Measurements from ENCODE around the gene MCF2L.

DNA sequence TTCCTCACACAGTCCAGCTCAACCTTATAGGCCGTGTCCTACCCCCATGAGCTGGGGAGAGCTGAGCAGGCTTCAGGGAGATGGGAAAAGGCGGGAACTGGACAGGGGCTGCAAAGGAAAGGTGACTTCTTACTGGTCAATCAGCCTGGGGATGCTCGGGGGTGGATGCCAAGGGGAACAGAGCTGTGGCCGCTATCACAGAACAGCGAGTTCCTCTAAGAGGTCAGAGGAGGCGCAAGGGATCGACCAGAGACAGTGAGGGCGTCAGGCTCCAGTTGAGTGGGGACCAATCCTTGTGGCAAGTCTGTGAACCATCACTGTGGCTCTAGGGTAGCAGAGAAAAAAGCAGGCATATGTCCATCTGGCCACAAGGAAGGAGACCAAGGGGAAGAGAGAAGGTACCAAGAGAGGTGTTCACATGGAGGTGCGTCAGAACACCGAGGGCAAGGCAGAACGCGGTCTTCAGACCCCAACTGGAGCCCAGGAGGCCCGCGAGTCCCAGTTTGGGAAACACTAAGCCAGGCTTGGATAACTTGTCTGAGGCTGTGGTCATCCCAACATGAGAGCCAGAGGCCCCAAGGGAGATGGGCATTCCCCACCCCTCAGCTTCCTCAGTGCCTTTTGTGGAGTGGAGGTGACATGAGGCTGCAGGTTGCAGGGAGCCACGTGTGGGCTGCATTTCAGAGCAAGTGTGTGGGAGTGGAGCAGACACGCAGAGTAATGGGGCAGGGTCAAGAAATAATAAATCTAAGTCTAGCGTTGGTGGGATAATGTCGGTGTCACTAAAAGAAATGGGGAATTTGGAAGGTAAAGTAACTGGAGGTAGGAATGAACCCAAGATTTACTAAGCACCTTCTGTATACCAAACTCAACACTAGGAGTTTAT, 157.5 kb downstream of the MCF2L start:
- TF ChIP-seq, protein P1, sequence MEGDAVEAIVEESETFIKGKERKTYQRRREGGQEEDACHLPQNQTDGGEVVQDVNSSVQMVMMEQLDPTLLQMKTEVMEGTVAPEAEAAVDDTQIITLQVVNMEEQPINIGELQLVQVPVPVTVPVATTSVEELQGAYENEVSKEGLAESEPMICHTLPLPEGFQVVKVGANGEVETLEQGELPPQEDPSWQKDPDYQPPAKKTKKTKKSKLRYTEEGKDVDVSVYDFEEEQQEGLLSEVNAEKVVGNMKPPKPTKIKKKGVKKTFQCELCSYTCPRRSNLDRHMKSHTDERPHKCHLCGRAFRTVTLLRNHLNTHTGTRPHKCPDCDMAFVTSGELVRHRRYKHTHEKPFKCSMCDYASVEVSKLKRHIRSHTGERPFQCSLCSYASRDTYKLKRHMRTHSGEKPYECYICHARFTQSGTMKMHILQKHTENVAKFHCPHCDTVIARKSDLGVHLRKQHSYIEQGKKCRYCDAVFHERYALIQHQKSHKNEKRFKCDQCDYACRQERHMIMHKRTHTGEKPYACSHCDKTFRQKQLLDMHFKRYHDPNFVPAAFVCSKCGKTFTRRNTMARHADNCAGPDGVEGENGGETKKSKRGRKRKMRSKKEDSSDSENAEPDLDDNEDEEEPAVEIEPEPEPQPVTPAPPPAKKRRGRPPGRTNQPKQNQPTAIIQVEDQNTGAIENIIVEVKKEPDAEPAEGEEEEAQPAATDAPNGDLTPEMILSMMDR (optimal IDR thresholded peaks at IDR 0.05 in 1 of 3, IDR thresholded peaks at IDR 0.05 in 1 of 3, conservative IDR thresholded peaks at IDR 0.05 in 1 of 3; ENCODE audit: extremely low read depth in 1 of 3, insufficient read depth in 2 of 3, low read length in 3 of 3) = no peak
- TF ChIP-seq EZH2 (IDR thresholded peaks at IDR 0.05; ENCODE audit: low read length) = no peak

Measured in keratinocyte (primary cell).